ENCODE data around the gene CADM1.

- TF ChIP-seq POLR2A (IDR thresholded peaks at IDR 0.05) (no peak), CTCF (IDR thresholded peaks at IDR 0.05 in 4 of 5, conservative IDR thresholded peaks at IDR 0.05 in 1 of 5) (no peak)
Observed at GRCh38 chr11:115455613-115456012, 48.6 kb downstream of the CADM1 start.

Data from gastrocnemius medialis (tissue), 4 donors.